Smooth muscle cell (in vitro differentiated cells): ENCODE results near the gene VEZF1. TPM values are rescaled to one million over a fixed set of nuclear protein-coding genes. Genes with fewer than 3 reads are reported as not detected.

ENCODE experiments used
- DNase-seq: peaks from one replicate; lab custom pipeline; 2025; ENCODE audit not compliant: unreplicated experiment; lab: John Stamatoyannopoulos, UW
- H2AFZ ChIP-seq: fragments of 200-600 bp; sonication (generic); 2 replicates; pipeline ENCODE4 v1.6.0; 2016; ENCODE audit warnings: antibody characterized with exemption, low read depth, mild to moderate bottlenecking
- H3F3A ChIP-seq: fragments of 200-600 bp; sonication (generic); 2 replicates; pipeline ENCODE4 v1.6.0; 2017; ENCODE audit warnings: antibody characterized with exemption, low read depth
- H3K27ac ChIP-seq: fragments of 200-600 bp; sonication (generic); 2 replicates; pipeline ENCODE4 v1.5.1; 2016; ENCODE audit warnings: low read depth, mild to moderate bottlenecking
- H3K27me3 ChIP-seq: fragments of 200-600 bp; sonication (generic); 2 replicates; pipeline ENCODE4 v1.6.1; 2016; ENCODE audit warnings: low read depth, mild to moderate bottlenecking
- H3K36me3 ChIP-seq: fragments of 200-600 bp; sonication (generic); 2 replicates; pipeline ENCODE4 v1.5.1; 2016; ENCODE audit warnings: low read depth
- H3K4me1 ChIP-seq: fragments of 200-600 bp; sonication (generic); 2 replicates; pipeline ENCODE4 v1.5.1; 2016; ENCODE audit warnings: low read depth
- H3K4me2 ChIP-seq: fragments of 200-600 bp; sonication (generic); 2 replicates; pipeline ENCODE4 v1.6.0; 2016; ENCODE audit warnings: mild to moderate bottlenecking
- H3K4me3 ChIP-seq: fragments of 200-600 bp; sonication (generic); 2 replicates; pipeline ENCODE4 v1.5.1; 2016; ENCODE audit warnings: mild to moderate bottlenecking
- H3K79me2 ChIP-seq: fragments of 200-600 bp; sonication (generic); 2 replicates; pipeline ENCODE4 v1.6.0; 2016; ENCODE audit warnings: low read depth, mild to moderate bottlenecking
- H3K9ac ChIP-seq: fragments of 200-600 bp; sonication (generic); 2 replicates; pipeline ENCODE4 v1.6.0; 2016; ENCODE audit warnings: low read depth
- H3K9me3 ChIP-seq: fragments of 200-600 bp; sonication (generic); replicated peaks from 2 replicates; pipeline ENCODE4 v1.5.1; 2016; ENCODE audit warnings: low read depth
- H4K20me1 ChIP-seq: fragments of 200-600 bp; sonication (generic); 2 replicates; pipeline ENCODE4 v1.6.0; 2016; ENCODE audit warnings: low read depth
- WGBS: methylation state at CpG from one replicate; pipeline ENCODE4 v1.1.7; 2016; ENCODE audit warnings: low lambda C conversion rate; 5-methylcytosine and 5-hydroxymethylcytosine counted together
- polyA plus RNA-seq: library from polyadenylated mRNA; unstranded; fragments of >200 nt; fragmentation: Nextera tagmentation; extraction: Ambion mirVana; gene quantifications from 2 replicates; pipeline ENCODE4 v1.2.1, GENCODE V29; 2016
- total RNA-seq: library from RNA; depleted of rRNA; stranded (reverse); fragments of >200 nt; gene quantifications from 2 replicates; pipeline ENCODE4 v1.2.3, GENCODE V29; 2014
- TF ChIP-seq, protein P1 (sequence below): fragments of 200-600 bp; sonication (generic); IDR thresholded peaks from 2 replicates; pipeline ENCODE4 v1.5.1; 2017; ENCODE audit warnings: borderline replicate concordance, mild to moderate bottlenecking, antibody characterized with exemption; ENCODE audit not compliant: insufficient read depth, poor library complexity, severe bottlenecking

VEZF1 gene
- total and polyA plus RNA-seq, 2 experiments from 2014 or later: 25.3 to 61.8 TPM

DNA sequence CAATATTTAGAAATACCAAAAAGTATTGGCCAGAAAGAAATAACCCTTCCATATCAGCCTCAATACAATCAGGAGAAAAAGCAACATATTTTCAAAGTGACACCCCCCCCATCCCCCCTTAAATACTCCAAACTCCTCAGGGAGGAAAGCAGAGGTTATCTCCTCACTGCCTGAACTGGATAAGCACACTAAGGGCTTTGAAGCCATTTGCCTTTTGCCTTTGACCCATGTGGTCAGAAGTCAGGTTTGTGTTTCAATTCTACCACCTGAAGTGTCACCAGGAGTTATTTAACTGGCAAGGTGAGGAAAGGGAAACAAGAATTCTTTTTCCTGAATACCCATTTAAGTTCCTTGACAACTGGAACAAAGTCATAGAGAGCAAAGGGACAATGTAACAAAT, 3.5 kb upstream of the VEZF1 start:
- TF ChIP-seq, protein P1, sequence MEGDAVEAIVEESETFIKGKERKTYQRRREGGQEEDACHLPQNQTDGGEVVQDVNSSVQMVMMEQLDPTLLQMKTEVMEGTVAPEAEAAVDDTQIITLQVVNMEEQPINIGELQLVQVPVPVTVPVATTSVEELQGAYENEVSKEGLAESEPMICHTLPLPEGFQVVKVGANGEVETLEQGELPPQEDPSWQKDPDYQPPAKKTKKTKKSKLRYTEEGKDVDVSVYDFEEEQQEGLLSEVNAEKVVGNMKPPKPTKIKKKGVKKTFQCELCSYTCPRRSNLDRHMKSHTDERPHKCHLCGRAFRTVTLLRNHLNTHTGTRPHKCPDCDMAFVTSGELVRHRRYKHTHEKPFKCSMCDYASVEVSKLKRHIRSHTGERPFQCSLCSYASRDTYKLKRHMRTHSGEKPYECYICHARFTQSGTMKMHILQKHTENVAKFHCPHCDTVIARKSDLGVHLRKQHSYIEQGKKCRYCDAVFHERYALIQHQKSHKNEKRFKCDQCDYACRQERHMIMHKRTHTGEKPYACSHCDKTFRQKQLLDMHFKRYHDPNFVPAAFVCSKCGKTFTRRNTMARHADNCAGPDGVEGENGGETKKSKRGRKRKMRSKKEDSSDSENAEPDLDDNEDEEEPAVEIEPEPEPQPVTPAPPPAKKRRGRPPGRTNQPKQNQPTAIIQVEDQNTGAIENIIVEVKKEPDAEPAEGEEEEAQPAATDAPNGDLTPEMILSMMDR: no peak
- no peak overlapping the region for H2AFZ ChIP-seq

GRCh38 chr17:57990037-57990436, 2.0 kb upstream of the VEZF1 start:
- H3K9ac ChIP-seq: no peak overlapping the region
- no peaks in the 10 kb centered on the region for H3K9me3 ChIP-seq
- H3K27ac ChIP-seq: peak overlapping the region; percentile 99
- H3K4me2 ChIP-seq: no peak overlapping the region
- no peak overlapping the region for H3K4me3 ChIP-seq
- H4K20me1 ChIP-seq: peaks cover 19% of the 10 kb centered on the region
- TF ChIP-seq, protein P1: no peak
- DNase-seq: no peak
- peaks cover 35% of the 10 kb centered on the region for H3K4me1 ChIP-seq
- WGBS: 91% methylated on average over 2 of the region's 2 CpGs
- peaks cover 26% of the 10 kb centered on the region for H3K79me2 ChIP-seq
- H3K36me3 ChIP-seq: no peaks in the 10 kb centered on the region
- H2AFZ ChIP-seq: no peak overlapping the region
- H3F3A ChIP-seq: peaks cover 57% of the 10 kb centered on the region
- no peaks in the 10 kb centered on the region for H3K27me3 ChIP-seq

More for the DNA sequence above, 3.5 kb upstream of the VEZF1 start:
- Histone ChIP-seq H3K27ac (no peak overlapping the region), H3F3A (peaks cover 42% of the 10 kb centered on the region), H3K4me1 (peaks cover 20% of the 10 kb centered on the region), H3K9me3 (no peaks in the 10 kb centered on the region), H3K79me2 (peaks cover 11% of the 10 kb centered on the region), H3K9ac (no peak overlapping the region), H4K20me1 (peaks cover 4% of the 10 kb centered on the region), H3K27me3 (no peaks in the 10 kb centered on the region), H3K4me2 (no peak overlapping the region), H3K36me3 (no peaks in the 10 kb centered on the region), H3K4me3 (no peak overlapping the region)
- DNase-seq: no peak

DNA sequence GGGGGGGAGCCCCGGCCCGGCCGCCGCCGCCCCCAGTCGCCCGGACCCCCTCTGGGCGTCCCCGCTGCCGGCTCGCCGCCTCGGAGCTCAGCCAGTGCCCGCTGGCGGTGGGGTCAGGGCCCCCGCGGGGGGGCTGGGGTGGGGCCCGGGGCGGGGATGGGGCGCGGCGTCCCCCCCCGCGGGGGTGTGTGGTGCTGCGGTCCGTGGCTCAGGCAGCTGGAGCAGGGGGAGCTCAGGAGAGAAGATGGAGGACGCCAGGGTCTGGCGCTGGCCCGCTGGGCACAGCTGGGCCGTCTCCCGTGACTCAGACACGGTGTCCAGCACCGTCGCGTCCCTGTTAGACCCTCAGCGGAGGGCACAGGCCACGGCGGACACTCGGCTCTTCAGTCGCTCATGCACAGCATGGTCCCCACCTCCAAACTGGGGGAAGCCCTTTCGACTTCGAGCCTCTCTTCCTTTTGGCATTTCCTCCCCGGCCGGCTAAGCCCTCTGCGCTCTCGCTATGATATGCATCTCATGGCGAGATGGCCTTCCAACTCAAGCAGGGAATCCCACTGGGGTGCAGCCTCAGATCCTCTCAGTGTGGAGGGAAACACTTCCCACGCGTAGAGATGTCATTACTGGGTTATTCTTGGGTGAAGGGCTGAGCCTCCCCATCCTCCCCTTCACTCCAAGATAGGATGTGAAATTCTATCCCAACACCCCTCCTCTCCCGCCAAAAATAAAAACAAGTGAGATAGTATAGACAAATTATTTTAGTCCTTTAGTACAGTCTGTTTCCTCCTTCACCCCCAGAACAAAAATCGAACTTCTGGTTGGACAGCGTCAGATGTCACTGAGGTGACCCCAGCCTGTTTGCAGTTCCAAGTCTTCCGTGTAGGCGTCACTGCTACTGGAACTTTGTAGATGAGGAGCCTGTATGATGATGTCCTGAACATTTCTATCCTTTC, 522 bp upstream of the VEZF1 start:
- DNase-seq: peak; percentile 74
- peak overlapping the region; percentile 95 for H3K4me3 ChIP-seq

More for the DNA sequence above, 522 bp upstream of the VEZF1 start:
- peaks cover 62% of the 10 kb centered on the region for H3F3A ChIP-seq
- no peaks in the 10 kb centered on the region for H3K27me3 ChIP-seq
- H4K20me1 ChIP-seq: peaks cover 33% of the 10 kb centered on the region
- H3K9me3 ChIP-seq: no peaks in the 10 kb centered on the region
- peaks cover 41% of the 10 kb centered on the region for H3K79me2 ChIP-seq
- H3K9ac ChIP-seq: peak overlapping the region; percentile 98
- TF ChIP-seq, protein P1: no peak
- H3K27ac ChIP-seq: peak overlapping the region; percentile 99
- H3K36me3 ChIP-seq: no peaks in the 10 kb centered on the region
- no peak overlapping the region for H2AFZ ChIP-seq
- H3K4me2 ChIP-seq: peak overlapping the region; percentile 84
- peaks cover 34% of the 10 kb centered on the region for H3K4me1 ChIP-seq
- WGBS: 8% methylated on average over 20 of the region's 54 CpGs
